ENCODE data around the gene PI16.

GRCh38 chr6:36913082-36913481 is 41.5 kb upstream of the PI16 start:
- TF ChIP-seq CTCF (IDR thresholded peaks at IDR 0.05): no peak
- no peak for TF ChIP-seq POLR2A (IDR thresholded peaks at IDR 0.05)

Data from esophagus squamous epithelium (tissue), 4 donors.